CD8-positive, alpha-beta memory T cell (primary cell): Measurements from ENCODE around the gene KCNIP1. TPM values are rescaled to one million over a fixed set of nuclear protein-coding genes. Genes with fewer than 3 reads are reported as not detected.

ENCODE experiments used
- CTCF ChIA-PET: fragments of 350-600 bp; sonication (Branson Sonifier 250); formaldehyde crosslinking; loops from one replicate; lab custom pipeline; 2021; ENCODE audit warnings: antibody characterized with exemption; lab: Charles Lee
- POLR2A ChIA-PET: fragments of 350-600 bp; sonication (Branson Sonifier 250); formaldehyde crosslinking; loops from one replicate; lab custom pipeline; 2021; ENCODE audit warnings: antibody characterized with exemption; lab: Charles Lee
- DNase-seq, 5 donors: peaks; one replicate each; pipeline versions ENCODE4 v3.0.0 to v3.0.0-alpha.2; 2020 to 2022; ENCODE audit warnings: mixed read lengths in 1 of 5
- H3K27ac ChIP-seq: one replicate; pipeline ENCODE4 v1.7.0; 2013; ENCODE audit warnings: low read depth, mild to moderate bottlenecking, low read length, moderate library complexity
- H3K27me3 ChIP-seq: 2 replicates; pipeline ENCODE4 v1.7.0; 2013; ENCODE audit warnings: low read length, mild to moderate bottlenecking; ENCODE audit not compliant: insufficient read depth, poor library complexity, severe bottlenecking
- H3K36me3 ChIP-seq: 2 replicates; pipeline ENCODE4 v1.7.0; 2013; ENCODE audit warnings: mild to moderate bottlenecking, low read length, moderate library complexity; ENCODE audit not compliant: insufficient read depth
- H3K4me1 ChIP-seq: 2 replicates; pipeline ENCODE4 v1.7.0; 2013; ENCODE audit warnings: mild to moderate bottlenecking, low read length, moderate library complexity; ENCODE audit not compliant: insufficient read depth
- H3K4me3 ChIP-seq: 2 replicates; pipeline ENCODE4 v1.7.0; 2013; ENCODE audit warnings: mild to moderate bottlenecking, low read length
- H3K9me3 ChIP-seq: 2 replicates; pipeline ENCODE4 v1.7.0; 2013; ENCODE audit warnings: mild to moderate bottlenecking, low read length
- H3K27ac Mint-ChIP-seq, 8 donors: one replicate each; pipeline ENCODE4 v1.8.0; 2020 to 2021; ENCODE audit warnings: mixed read lengths in 8 of 8, mild to moderate bottlenecking in 6 of 8, inconsistent platforms in 3 of 8, moderate library complexity in 3 of 8
- H3K27me3 Mint-ChIP-seq, 2 donors: one replicate each; pipeline ENCODE4 v1.8.0; 2020 to 2021; ENCODE audit warnings: mixed read lengths in 2 of 2, mild to moderate bottlenecking in 1 of 2, moderate library complexity in 1 of 2
- H3K36me3 Mint-ChIP-seq, 3 donors: one replicate each; pipeline ENCODE4 v1.8.0; 2020 to 2021; ENCODE audit warnings: mixed read lengths in 3 of 3, inconsistent platforms in 1 of 3, mild to moderate bottlenecking in 1 of 3
- H3K4me1 Mint-ChIP-seq, 3 donors: one replicate each; pipeline ENCODE4 v1.8.0; 2020 to 2021; ENCODE audit warnings: mixed read lengths in 3 of 3, inconsistent platforms in 1 of 3, mild to moderate bottlenecking in 1 of 3
- H3K4me3 Mint-ChIP-seq, 7 donors: one replicate each; pipeline ENCODE4 v1.8.0; 2020 to 2021; ENCODE audit warnings: mixed read lengths in 7 of 7, mild to moderate bottlenecking in 6 of 7, moderate library complexity in 4 of 7, inconsistent platforms in 2 of 7
- H3K9me3 Mint-ChIP-seq, 5 donors: one replicate each; pipeline ENCODE4 v1.8.0; 2020 to 2022; ENCODE audit warnings: mixed read lengths in 5 of 5, mild to moderate bottlenecking in 3 of 5, moderate library complexity in 2 of 5, inconsistent platforms in 1 of 5
- polyA plus RNA-seq: library from polyadenylated mRNA; unstranded; fragments of 300-500 nt; fragmentation: Illumina TruSeq; gene quantifications from one replicate; pipeline ENCODE4 v1.2.3, GENCODE V29; 2021
- total RNA-seq, 2 experiments: library from RNA; stranded (reverse); gene quantifications; one replicate each; pipeline ENCODE4 v1.2.3, GENCODE V29; 2021

KCNIP1 gene
- total and polyA plus RNA-seq, 3 experiments from 2014 or later, result not detected

DNA sequence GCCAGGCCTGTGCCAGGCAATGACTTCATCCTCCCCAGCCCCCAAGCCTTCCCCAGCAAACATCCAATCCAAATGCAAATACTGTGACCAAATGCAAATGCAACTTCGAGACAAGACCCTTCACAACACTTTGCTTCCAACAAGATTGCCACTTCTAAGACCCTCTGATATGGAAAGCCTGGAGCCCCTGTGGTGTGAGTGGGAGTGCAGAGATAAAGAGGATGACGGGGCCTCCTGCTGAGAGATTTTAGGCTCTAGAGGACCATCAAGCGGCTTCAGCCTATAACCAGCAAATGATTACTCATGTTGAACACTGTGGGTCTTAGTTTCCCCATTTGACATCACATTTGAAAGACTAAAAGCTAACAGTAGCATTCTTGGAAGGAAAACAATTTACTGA, 233.1 kb downstream of the KCNIP1 start:
- Mint-ChIP-seq H3K4me1 (no peaks in the 10 kb centered on the region), H3K9me3 (peaks cover 0 to 15% (median 11%) of the 10 kb centered on the region in 5 donors), H3K4me3 (no peak overlapping the region), H3K36me3 (no peaks in the 10 kb centered on the region), H3K27me3 (peaks cover 0 to 4% of the 10 kb centered on the region in 2 donors), H3K27ac (no peak overlapping the region)
- Histone ChIP-seq H3K27ac (no peak overlapping the region), H3K27me3 (no peaks in the 10 kb centered on the region), H3K9me3 (no peaks in the 10 kb centered on the region), H3K4me3 (no peak overlapping the region), H3K4me1 (no peaks in the 10 kb centered on the region), H3K36me3 (no peaks in the 10 kb centered on the region)
- POLR2A ChIA-PET, result no interaction called here
- CTCF ChIA-PET, result no interaction called here
- DNase-seq, result no peak

DNA sequence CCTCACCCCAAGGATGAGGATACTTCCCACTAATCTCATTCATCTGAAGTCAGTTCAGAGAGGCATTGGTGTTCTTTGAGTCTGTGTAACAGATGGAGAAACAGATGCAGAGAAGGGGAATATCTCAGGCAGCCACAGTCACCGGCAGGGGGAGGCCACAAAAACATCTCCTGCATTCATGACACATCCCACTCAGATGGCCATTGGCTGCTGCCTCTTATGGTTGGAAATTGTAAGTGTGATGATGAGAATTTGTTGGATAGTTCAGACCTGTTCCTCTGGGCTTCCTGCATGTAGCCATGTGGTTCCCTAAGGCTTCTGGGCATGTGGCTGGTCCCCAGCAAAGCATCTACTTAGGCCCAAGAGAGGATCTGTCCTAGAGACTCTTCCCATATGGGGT, 233.8 kb downstream of the KCNIP1 start:
- Mint-ChIP-seq H3K9me3 (peaks cover 0 to 15% (median 11%) of the 10 kb centered on the region in 5 donors), H3K36me3 (no peaks in the 10 kb centered on the region), H3K27ac (no peak overlapping the region), H3K4me3 (no peak overlapping the region), H3K4me1 (no peaks in the 10 kb centered on the region), H3K27me3 (peaks cover 0 to 6% of the 10 kb centered on the region in 2 donors)
- Histone ChIP-seq H3K27me3 (no peaks in the 10 kb centered on the region), H3K4me1 (no peaks in the 10 kb centered on the region), H3K36me3 (no peaks in the 10 kb centered on the region), H3K27ac (no peak overlapping the region), H3K4me3 (no peak overlapping the region), H3K9me3 (no peaks in the 10 kb centered on the region)
- POLR2A ChIA-PET, result no interaction called here
- CTCF ChIA-PET, result no interaction called here
- DNase-seq, result no peak

DNA sequence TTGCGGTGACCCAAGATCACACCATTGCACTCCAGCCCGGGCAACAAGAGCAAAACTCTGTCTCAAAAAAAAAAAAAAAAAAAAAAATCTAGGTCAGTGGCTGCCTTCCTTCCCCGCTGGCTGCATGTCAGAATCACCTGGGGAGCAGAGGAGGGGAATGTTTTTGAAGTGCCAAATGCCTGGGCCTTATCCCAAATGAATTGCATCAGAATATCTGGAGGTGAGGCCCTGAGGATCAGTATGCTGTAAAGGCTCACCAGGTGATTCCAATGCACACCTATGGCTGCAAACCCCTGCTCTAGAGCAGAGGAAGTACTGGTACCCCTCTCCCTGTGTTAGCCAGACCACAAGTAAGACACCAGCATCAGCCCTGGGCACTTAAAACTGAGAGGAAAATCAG, 235.0 kb downstream of the KCNIP1 start:
- Histone ChIP-seq H3K27me3 (no peaks in the 10 kb centered on the region), H3K9me3 (no peaks in the 10 kb centered on the region), H3K4me3 (no peak overlapping the region), H3K4me1 (no peaks in the 10 kb centered on the region), H3K36me3 (no peaks in the 10 kb centered on the region), H3K27ac (no peak overlapping the region)
- H3K4me3 Mint-ChIP-seq, result no peak overlapping the region
- H3K9me3 Mint-ChIP-seq, result peaks cover 0 to 15% (median 11%) of the 10 kb centered on the region in 5 donors
- peaks cover 0 to 4% (median 1%) of the 10 kb centered on the region in 3 donors for H3K4me1 Mint-ChIP-seq
- CTCF ChIA-PET, result no interaction called here
- POLR2A ChIA-PET, result no interaction called here
- peaks cover 9 to 12% of the 10 kb centered on the region in 2 donors for H3K27me3 Mint-ChIP-seq
- DNase-seq, result no peak
- no peak overlapping the region for H3K27ac Mint-ChIP-seq
- no peaks in the 10 kb centered on the region for H3K36me3 Mint-ChIP-seq

DNA sequence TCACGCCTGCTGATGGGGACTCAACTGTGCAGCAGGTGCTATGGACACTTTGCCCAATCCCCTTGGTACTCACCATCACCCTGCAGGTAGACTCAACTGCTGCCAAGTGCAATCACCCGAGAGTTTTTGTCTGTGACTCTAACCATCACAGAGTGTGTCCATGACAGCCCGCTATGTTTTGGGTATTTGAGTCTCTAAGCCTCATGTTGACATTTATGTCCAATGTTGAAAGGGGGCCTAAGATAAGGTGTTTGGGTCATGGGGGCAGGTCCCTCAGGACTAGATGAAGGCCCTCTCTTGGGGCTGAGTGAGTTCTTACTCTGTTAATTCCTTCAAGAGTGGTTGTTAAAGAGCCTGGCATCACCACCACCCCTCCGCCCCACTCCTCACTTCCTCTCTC, 235.6 kb downstream of the KCNIP1 start:
- Mint-ChIP-seq H3K9me3 (peaks cover 0 to 15% (median 11%) of the 10 kb centered on the region in 5 donors), H3K4me3 (no peak overlapping the region), H3K4me1 (peaks cover 0 to 7% (median 4%) of the 10 kb centered on the region in 3 donors), H3K27me3 (peaks cover 10 to 12% of the 10 kb centered on the region in 2 donors), H3K27ac (no peak overlapping the region), H3K36me3 (no peaks in the 10 kb centered on the region)
- CTCF ChIA-PET, result no interaction called here
- H3K9me3 ChIP-seq, result no peaks in the 10 kb centered on the region
- no peaks in the 10 kb centered on the region for H3K27me3 ChIP-seq
- DNase-seq, result no peak
- H3K4me1 ChIP-seq, result no peaks in the 10 kb centered on the region
- no peak overlapping the region for H3K27ac ChIP-seq
- POLR2A ChIA-PET, result no interaction called here
- no peak overlapping the region for H3K4me3 ChIP-seq
- H3K36me3 ChIP-seq, result no peaks in the 10 kb centered on the region

DNA sequence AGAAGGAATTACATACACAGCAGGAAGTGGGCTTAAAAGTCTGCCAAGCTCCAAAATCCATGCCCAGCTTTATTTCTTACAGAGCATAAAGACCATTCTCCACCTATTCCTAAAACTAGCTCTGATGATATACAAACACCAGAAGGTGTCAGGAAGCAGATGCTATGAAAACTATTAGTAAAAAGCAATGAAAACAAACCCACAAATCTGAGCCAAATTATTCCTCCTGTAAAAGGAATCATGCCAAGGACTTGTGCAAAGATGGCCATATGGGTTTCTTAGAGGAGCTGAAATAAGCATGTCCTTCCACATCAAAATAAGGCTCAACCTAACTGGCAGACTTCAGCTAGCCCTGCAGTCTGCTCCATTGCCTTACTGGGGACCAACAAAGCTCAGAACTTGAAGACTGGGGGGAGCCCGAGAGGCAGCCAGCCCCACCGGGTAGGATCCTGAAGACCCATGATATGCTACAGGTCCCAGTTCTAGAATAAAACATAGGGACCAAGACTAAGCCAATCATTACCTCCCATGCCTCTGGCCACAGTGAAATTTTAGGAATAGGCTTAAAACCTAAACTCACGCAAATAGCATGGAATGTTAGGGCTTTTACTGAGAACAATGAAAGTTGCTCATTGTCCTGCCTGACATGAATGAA, 236.9 kb downstream of the KCNIP1 start:
- Mint-ChIP-seq H3K27me3 (peaks cover 16% of the 10 kb centered on the region in 2 donors), H3K9me3 (peaks cover 0 to 8% (median 4%) of the 10 kb centered on the region in 5 donors), H3K4me3 (no peak overlapping the region), H3K4me1 (peaks cover 0 to 7% (median 4%) of the 10 kb centered on the region in 3 donors), H3K27ac (no peak overlapping the region), H3K36me3 (no peaks in the 10 kb centered on the region)
- H3K4me1 ChIP-seq, result no peaks in the 10 kb centered on the region
- no peak for DNase-seq
- no peaks in the 10 kb centered on the region for H3K27me3 ChIP-seq
- H3K27ac ChIP-seq, result no peak overlapping the region
- no peak overlapping the region for H3K4me3 ChIP-seq
- CTCF ChIA-PET, result no interaction called here
- H3K36me3 ChIP-seq, result no peaks in the 10 kb centered on the region
- H3K9me3 ChIP-seq, result no peaks in the 10 kb centered on the region
- POLR2A ChIA-PET, result no interaction called here

DNA sequence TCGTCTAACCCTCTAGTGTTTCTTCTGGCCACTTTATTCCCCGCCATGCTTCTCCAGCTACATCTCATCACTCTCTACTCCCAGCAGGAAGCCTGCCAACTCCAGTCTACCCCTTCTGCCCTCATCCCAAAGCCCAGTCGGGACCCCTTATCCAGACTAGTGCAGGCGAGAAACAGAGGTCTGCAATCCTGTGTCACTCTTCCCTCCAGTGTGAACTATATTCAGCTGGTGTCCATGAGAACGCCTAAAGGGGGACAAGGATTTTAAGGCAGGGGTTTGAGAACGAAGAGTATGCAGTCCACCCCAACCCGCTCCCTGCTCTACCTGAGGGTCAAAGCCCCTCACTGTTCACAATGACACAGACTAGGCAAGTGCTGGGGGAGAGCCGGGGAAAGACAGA, 238.0 kb downstream of the KCNIP1 start:
- no peak for DNase-seq
- Histone ChIP-seq H3K27ac (no peak overlapping the region), H3K4me3 (no peak overlapping the region), H3K9me3 (no peaks in the 10 kb centered on the region), H3K4me1 (no peaks in the 10 kb centered on the region), H3K27me3 (no peaks in the 10 kb centered on the region), H3K36me3 (no peaks in the 10 kb centered on the region)
- Mint-ChIP-seq H3K4me1 (peaks cover 0 to 7% (median 4%) of the 10 kb centered on the region in 3 donors), H3K9me3 (peaks cover 0 to 2% (median 0%) of the 10 kb centered on the region in 5 donors), H3K27me3 (peaks cover 13 to 22% of the 10 kb centered on the region in 2 donors), H3K36me3 (no peaks in the 10 kb centered on the region), H3K27ac (no peak overlapping the region), H3K4me3 (no peak overlapping the region)
- ChIA-PET POLR2A (no interaction called here), CTCF (no interaction called here)

GRCh38 chr5:170743876-170744212, 240.0 kb downstream of the KCNIP1 start:
- Mint-ChIP-seq H3K27me3 (peaks cover 15 to 38% of the 10 kb centered on the region in 2 donors), H3K27ac (no peak overlapping the region), H3K4me3 (no peak overlapping the region), H3K9me3 (no peaks in the 10 kb centered on the region), H3K36me3 (no peaks in the 10 kb centered on the region), H3K4me1 (peaks cover 0 to 7% (median 4%) of the 10 kb centered on the region in 3 donors)
- ChIA-PET POLR2A (no interaction called here), CTCF (no interaction called here)
- Histone ChIP-seq H3K27ac (no peak overlapping the region), H3K9me3 (no peaks in the 10 kb centered on the region), H3K36me3 (no peaks in the 10 kb centered on the region), H3K4me1 (no peaks in the 10 kb centered on the region), H3K27me3 (no peaks in the 10 kb centered on the region), H3K4me3 (no peak overlapping the region)
- DNase-seq, result no peak

DNA sequence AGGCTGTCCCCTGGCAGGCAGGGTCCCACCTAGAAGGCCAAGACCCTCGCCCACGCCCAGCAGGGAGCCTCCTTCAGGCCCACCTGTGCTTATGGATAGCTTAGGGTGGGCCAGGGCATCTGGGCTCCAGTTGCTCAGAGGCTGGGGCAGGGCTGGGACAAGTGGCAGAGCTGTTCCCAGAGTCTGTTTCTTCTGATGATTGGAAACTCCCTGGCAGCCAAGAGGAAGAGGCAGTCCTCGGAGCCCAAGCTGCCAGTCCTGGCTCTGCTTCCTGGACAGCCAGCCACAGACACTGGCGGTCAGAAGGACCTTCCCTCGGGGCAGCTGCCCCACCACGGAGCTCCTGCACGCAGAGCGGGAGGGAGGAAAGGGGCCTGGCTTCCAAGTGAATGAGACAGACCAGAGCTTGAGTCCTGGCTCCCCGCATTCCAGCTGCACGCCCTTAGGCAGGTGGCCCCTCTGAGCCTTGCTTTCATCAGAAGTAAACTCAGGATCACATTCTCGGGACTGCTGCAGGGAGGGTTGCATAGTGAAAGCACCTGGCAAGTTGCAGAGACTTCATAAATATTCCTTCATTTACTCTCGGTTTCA, 241.8 kb downstream of the KCNIP1 start:
- H3K27me3 ChIP-seq, result no peaks in the 10 kb centered on the region
- no peak overlapping the region for H3K27ac ChIP-seq
- no peak overlapping the region for H3K27ac Mint-ChIP-seq
- no peaks in the 10 kb centered on the region for H3K36me3 ChIP-seq
- H3K4me1 Mint-ChIP-seq, result peaks cover 0 to 7% (median 4%) of the 10 kb centered on the region in 3 donors
- POLR2A ChIA-PET, result interaction anchor here (0.5 kb wide), 1 partner anchor 1120 kb away, joined by 4 read pairs; no protein-coding TSS in a partner anchor
- H3K4me3 Mint-ChIP-seq, result no peak overlapping the region
- no peak overlapping the region for H3K4me3 ChIP-seq
- H3K9me3 ChIP-seq, result no peaks in the 10 kb centered on the region
- H3K4me1 ChIP-seq, result no peaks in the 10 kb centered on the region
- no peaks in the 10 kb centered on the region for H3K36me3 Mint-ChIP-seq
- DNase-seq, result no peak
- H3K27me3 Mint-ChIP-seq, result peaks cover 20 to 48% of the 10 kb centered on the region in 2 donors
- CTCF ChIA-PET, result no interaction called here
- H3K9me3 Mint-ChIP-seq, result no peaks in the 10 kb centered on the region
